Left lung (tissue), 10 donors: Measurements from ENCODE around the gene PITPNM3. TPM values are rescaled to one million over a fixed set of nuclear protein-coding genes. Genes with fewer than 3 reads are reported as not detected.

ENCODE experiments used
- ATAC-seq: fragments of 200-7000 bp; cut with Tn5 transposase; one replicate; pipeline ENCODE4 v1.9.1; 2020; ENCODE audit warnings: moderate library complexity
- DNase-seq, 4 donors: peaks; one replicate each; pipeline ENCODE4 v3.0.0-alpha.2; 2013 to 2020
- H3K27ac ChIP-seq, 2 donors: fragments of 200-600 bp; sonication (generic) in 1 of 2; one replicate each; pipeline versions ENCODE4 v1.5.0 to v1.8.0; 2020 to 2021
- H3K27me3 ChIP-seq, 2 donors: fragments of 200-600 bp; sonication (generic) in 1 of 2; one replicate each; pipeline versions ENCODE4 v1.5.0 to v1.8.0; 2020 to 2021
- H3K36me3 ChIP-seq, 2 donors: fragments of 200-600 bp; sonication (generic) in 1 of 2; one replicate each; pipeline versions ENCODE4 v1.5.0 to v1.8.0; 2020 to 2021
- H3K4me1 ChIP-seq, 2 donors: fragments of 200-600 bp; one replicate each; pipeline ENCODE4 v1.8.0; 2021
- H3K4me3 ChIP-seq, 2 donors: fragments of 200-600 bp; sonication (generic) in 1 of 2; one replicate each; pipeline versions ENCODE4 v1.5.0 to v1.8.0; 2020 to 2021; ENCODE audit warnings: mild to moderate bottlenecking in 1 of 2
- H3K9me3 ChIP-seq, 2 donors: fragments of 200-600 bp; sonication (generic) in 1 of 2; one replicate each; pipeline versions ENCODE4 v1.5.0 to v1.8.0; 2020 to 2021
- CTCF ChIP-seq, 2 donors: fragments of 200-600 bp; sonication (generic) in 1 of 2; IDR thresholded peaks; one replicate each; pipeline versions ENCODE4 v1.5.0 to v1.8.0; 2021; ENCODE audit warnings: antibody characterized with exemption in 2 of 2
- intact Hi-C, 2 donors: fragments of 100-400 bp; cut with DNase I; formaldehyde crosslinking; loops; one replicate each; pipeline versions ENCODE4 v1.11.2 to v1.14.2; 2022
- polyA plus RNA-seq, 6 donors: library from polyadenylated mRNA; unstranded; fragments of 120-200 nt; gene quantifications; one replicate each; pipeline ENCODE4 v1.2.1, GENCODE V29; 2013; ENCODE audit not compliant: insufficient read length in 6 of 6
- total RNA-seq, 2 donors: library from RNA; stranded (reverse); fragmentation: NEBNext Ultra II Directional; extraction: Animal tissue kit (Norgen Biotek cat#: 25700); gene quantifications; one replicate each; pipeline ENCODE4 v1.2.1, GENCODE V29; 2021
- donor health status: DM: no; HTN: yes; CAD: no.
- donor health status: DM: no; HTN: no; CAD: no.

Gene PITPNM3
- total and polyA plus RNA-seq, 8 donors, result 3.6 to 13.8 (median 5.8) TPM

- H3K4me1 ChIP-seq, result peaks cover 0 to 4% of the 10 kb centered on the region in 2 donors
- no peak overlapping the region for H3K27ac ChIP-seq
- no peak for TF ChIP-seq CTCF (IDR thresholded peaks at IDR 0.05)
- no peaks in the 10 kb centered on the region for H3K36me3 ChIP-seq
- DNase-seq (no peak), ATAC-seq (no peak)
- H3K4me3 ChIP-seq, result no peak overlapping the region
- intact Hi-C loops, result no loop called here
- peaks cover 0 to 4% of the 10 kb centered on the region in 2 donors for H3K9me3 ChIP-seq
- no peaks in the 10 kb centered on the region for H3K27me3 ChIP-seq
Observed at GRCh38 chr17:6543079-6544010, 13.0 kb downstream of the PITPNM3 start.

GRCh38 chr17:6542577-6542976 lies 13.8 kb downstream of the PITPNM3 start:
- peaks cover 0 to 4% of the 10 kb centered on the region in 2 donors for H3K9me3 ChIP-seq
- H3K4me3 ChIP-seq, result no peak overlapping the region
- intact Hi-C loops, result no loop called here
- no peak for TF ChIP-seq CTCF (IDR thresholded peaks at IDR 0.05)
- DNase-seq (no peak), ATAC-seq (no peak)
- no peaks in the 10 kb centered on the region for H3K36me3 ChIP-seq
- H3K27me3 ChIP-seq, result no peaks in the 10 kb centered on the region
- no peak overlapping the region for H3K27ac ChIP-seq
- H3K4me1 ChIP-seq, result no peaks in the 10 kb centered on the region

- intact Hi-C loops, result no loop called here
- H3K27ac ChIP-seq, result no peak overlapping the region
- H3K4me3 ChIP-seq, result no peak overlapping the region
- H3K9me3 ChIP-seq, result peaks cover 0 to 4% of the 10 kb centered on the region in 2 donors
- no peaks in the 10 kb centered on the region for H3K4me1 ChIP-seq
- no peaks in the 10 kb centered on the region for H3K27me3 ChIP-seq
- DNase-seq, result no peak
- no peaks in the 10 kb centered on the region for H3K36me3 ChIP-seq
- ATAC-seq, result no peak
- no peak for TF ChIP-seq CTCF (IDR thresholded peaks at IDR 0.05)
Observed at GRCh38 chr17:6541886-6542285, 14.5 kb downstream of the PITPNM3 start.

- H3K4me1 ChIP-seq, result no peaks in the 10 kb centered on the region
- DNase-seq (no peak), ATAC-seq (no peak)
- no peaks in the 10 kb centered on the region for H3K27me3 ChIP-seq
- TF ChIP-seq CTCF (IDR thresholded peaks at IDR 0.05), result no peak
- H3K27ac ChIP-seq, result no peak overlapping the region
- H3K9me3 ChIP-seq, result peaks cover 0 to 4% of the 10 kb centered on the region in 2 donors
- H3K4me3 ChIP-seq, result no peak overlapping the region
- peaks cover 0 to 3% of the 10 kb centered on the region in 2 donors for H3K36me3 ChIP-seq
- intact Hi-C loops, result no loop called here
Observed at GRCh38 chr17:6539871-6540270, 16.5 kb downstream of the PITPNM3 start.

- no peak for ATAC-seq
- no peak for DNase-seq
- Histone ChIP-seq H3K27ac (no peak overlapping the region), H3K4me1 (no peaks in the 10 kb centered on the region), H3K36me3 (peaks cover 0 to 3% of the 10 kb centered on the region in 2 donors), H3K27me3 (no peaks in the 10 kb centered on the region), H3K9me3 (peaks cover 0 to 4% of the 10 kb centered on the region in 2 donors), H3K4me3 (no peak overlapping the region)
- no peak for TF ChIP-seq CTCF (IDR thresholded peaks at IDR 0.05)
- intact Hi-C loops, result no loop called here
Observed at GRCh38 chr17:6536566-6537065, 19.7 kb downstream of the PITPNM3 start.
